ENCODE measurements around the gene ATP6V1C2.
"Not testable (repeated sequence)": the region's sequence is repeated elsewhere in the genome, so short reads cannot be mapped to it uniquely, and the experiment has no call there.

ATP6V1C2 gene

DNA sequence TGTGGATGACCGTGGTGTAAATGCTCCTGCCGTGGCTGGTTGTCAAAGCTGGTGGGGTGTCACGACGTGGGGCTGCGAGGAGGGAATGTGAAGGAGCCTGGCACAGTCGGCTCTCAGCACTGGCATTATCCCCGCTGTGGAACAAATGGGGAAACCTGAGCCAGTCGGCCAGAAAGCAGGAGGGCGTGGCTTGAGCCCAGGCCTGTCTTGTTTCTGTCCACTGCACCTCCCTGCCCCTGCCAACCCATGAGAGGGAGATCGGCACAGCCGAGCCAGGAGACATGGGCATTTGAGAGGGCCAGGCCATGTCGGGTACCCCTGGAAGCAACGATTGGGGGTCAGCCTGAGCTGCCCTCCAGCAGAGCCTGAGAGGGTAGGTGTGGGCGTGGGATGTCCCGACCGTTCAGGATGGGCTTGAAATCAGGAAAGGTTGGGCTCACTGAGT is 46.7 kb downstream of the ATP6V1C2 start:
- no peak for DNase-seq (ENCODE audit: low read depth in 2 of 2)

DNA sequence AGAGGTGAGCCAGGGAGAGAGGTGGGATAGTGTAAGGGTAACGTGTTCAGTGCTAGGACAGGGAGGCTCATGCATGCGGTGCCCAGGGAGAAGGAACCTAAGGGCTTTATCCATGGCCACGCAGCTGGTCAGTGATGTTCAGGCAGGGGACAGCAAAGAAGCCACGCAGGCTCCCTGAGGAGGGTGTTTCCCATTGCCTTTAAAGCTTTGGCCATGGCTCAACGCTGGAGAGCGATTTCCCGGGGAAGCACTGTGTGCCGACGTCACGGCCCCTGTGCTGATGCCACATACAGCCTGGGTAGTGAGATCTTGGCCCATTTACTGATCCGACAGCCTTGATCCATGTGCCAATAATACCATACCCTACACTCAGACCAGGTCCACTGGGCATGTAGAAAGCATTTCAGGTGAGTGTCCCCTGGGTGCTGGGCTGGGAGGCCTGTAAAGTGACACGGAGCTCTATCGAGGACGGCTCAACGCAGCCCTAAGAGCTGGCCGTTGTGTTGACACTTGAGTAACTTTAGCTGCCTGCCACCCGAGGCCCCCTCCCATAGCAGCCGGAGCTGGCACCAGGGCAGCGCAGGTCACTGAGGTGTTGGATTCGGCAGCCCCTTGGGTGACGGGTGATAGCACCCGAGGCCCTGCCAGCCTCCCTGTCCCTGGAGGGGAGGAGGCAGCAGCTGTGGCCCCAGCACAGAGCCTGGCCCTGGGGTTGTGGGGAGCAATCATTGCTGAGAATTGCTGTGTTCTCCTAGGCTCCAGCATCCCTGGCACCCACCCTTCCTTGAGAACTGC is 49.7 kb downstream of the ATP6V1C2 start:
- DNase-seq (ENCODE audit: low read depth in 2 of 2): no peak

DNA sequence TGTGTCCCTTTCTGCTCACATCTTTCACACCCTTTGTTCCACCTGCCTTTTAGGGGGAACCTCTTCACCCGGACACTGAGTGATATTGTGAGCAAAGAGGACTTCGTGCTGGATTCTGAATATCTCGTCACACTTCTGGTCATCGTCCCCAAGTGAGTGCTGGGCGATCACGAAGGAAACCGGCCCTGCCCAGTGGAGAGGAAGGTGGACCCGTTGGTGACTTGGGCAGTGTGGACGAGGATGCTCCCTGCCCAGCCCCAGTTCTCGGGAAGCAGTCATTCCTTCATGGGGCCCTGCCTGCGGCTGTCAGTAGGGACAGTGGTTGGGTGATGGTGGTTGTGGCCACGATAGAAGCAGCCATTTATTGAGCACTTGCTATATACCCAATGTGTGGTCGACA is 50.4 kb downstream of the ATP6V1C2 start:
- DNase-seq (ENCODE audit: low read depth in 2 of 2): no peak

DNA sequence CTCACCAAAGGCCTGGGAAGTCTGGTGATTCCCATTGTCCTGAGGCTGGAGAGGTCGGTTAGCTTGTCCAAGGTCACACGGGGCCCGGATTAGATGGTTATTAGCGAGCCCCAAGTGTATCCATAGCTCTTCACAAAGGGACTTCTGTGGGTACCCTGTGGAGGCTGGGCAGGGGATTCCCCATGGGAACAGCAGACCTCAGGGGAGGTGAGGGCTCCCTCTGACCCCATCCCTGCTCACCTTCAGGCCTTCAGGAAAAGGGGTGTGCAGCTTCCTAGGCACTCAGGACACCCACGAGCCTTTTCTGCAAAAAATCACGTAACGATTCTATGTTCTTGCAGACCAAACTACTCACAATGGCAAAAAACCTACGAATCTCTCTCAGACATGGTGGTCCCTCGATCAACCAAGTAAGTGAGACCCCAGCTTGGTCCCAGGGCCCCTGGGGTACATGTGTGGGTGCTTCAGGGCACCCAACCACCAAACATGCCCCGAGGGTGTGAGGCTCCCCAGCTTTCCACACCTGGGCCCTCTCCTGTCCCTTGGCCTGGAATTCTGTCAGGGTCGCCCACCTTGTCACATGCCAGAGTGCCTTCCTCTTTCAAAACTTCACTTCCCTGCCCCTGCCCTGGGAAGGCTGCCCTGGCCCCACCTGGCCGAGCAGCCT is 50.9 kb downstream of the ATP6V1C2 start:
- no peak for DNase-seq (ENCODE audit: low read depth in 2 of 2)

DNA sequence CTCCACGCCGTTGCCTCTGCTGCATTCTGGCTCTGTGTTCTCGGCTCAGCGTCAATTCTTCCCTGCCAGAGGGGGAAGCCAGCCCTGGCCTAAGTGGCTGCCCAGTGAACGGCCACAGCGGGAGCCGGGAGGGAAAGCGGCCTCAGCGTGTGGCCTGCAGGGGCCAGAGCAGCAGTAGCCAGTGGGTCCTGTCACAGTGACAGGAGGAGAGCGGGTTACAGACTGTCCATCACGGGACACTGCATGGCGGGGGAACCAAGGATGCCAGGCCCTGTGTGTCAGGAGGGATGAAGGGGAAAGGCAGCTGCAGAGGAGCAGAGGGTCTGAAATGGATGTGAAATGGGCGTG is 51.4 kb downstream of the ATP6V1C2 start:
- no peak for DNase-seq (ENCODE audit: low read depth in 2 of 2)

DNA sequence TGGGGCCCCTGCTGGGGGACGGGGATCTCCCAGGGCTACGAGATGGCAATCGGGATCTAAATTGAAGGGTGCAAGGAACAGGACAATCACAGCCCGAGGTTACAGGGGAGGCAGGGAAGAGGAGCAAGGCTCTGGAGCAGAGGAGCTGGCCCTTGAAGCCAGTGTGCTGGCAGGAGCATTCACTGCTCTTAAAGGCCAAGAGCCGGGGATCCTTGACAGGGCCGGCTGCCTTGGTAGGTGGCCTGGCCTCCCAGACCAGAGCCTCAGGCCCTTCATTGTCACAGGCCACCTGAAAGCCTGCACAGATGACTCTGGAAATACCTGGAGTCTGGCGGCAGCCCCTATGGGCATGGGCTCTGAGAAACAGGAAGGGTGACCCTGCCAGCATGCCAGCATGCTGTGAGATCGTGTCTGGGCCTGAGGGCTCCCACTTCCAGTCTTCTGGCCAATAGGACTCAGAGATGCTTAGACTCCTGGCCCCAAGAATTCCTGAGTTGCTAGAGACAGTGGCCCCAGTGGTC is 52.5 kb downstream of the ATP6V1C2 start:
- no peak for DNase-seq (ENCODE audit: low read depth in 2 of 2)

DNA sequence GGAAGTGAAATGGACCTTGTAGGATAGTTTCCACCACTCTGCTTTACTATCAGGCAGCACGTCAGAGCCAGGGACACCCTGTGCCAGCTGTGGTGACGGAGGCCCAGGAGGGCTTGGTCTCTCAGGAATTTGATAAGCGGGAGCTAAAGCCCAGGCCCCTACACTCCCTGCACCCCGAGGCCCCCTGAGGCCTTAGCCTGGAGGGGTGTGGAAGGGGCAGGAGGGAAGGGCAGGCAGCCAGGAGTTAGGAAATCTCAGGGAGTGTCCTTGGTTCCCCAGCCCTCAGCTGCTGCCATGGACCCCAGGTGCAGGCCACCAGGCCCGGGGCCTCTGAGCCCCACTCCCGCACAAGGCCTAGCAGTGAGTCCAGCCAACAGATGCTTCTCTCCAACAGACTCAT is 53.0 kb downstream of the ATP6V1C2 start:
- no peak for DNase-seq (ENCODE audit: low read depth in 2 of 2)

DNA sequence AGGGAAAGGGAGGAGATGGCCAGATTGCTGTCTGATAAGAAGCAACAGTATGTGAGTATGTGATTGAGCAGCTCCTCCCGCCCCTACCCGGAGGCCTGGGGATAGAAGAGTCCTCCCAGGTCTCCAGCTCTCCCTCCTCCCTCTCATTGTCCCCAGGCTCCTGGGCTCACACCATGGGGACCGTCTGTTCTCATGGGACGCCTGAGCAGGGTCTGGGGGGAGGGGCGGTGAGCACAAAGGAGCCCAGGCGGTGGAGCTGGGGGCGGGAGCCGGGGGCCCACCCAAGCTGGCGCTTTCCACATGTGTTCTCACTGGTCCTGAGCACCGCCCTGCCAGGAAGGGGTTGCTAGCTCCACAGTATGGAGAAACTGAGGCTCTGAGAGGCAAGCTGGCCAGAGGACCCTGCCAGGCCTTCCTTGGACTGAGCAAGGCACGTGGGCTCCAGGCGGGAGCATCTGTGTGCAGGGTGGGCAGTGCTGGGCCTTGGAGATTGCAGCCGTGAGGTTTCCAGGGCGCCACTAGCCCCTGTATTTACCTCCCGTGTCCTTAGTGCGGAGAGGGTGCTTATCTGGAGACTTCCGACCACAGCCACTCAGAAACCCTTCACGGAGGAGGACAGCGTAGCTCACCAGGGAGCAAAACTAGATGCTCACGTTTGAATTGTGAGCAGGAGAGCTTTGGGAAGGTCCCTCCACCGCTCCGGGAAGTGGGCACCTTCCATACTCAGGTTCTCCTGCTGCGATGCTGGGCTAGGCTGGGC is 53.8 kb downstream of the ATP6V1C2 start:
- DNase-seq (ENCODE audit: low read depth in 2 of 2): no peak

DNA sequence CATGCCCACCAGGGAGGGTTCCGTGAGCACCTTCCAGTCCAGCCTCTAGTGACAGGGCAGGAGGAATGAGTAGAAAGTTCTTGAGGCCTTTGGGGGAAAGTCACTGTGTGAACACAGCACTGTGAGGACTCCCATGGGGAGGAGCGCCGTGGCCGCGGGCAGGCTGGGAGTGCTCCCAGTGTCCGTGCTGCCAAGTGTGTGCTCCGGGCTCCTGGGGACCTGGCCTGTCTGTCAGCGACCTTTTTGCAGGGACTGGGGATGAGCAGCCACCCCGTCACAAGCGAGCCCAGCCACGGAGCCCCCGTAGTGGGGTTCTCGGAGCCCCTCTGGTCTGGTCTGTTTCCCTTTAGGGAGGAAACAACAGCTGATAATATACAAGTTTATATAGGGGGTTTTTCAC is 54.4 kb downstream of the ATP6V1C2 start:
- DNase-seq (ENCODE audit: low read depth in 2 of 2): no peak

DNA sequence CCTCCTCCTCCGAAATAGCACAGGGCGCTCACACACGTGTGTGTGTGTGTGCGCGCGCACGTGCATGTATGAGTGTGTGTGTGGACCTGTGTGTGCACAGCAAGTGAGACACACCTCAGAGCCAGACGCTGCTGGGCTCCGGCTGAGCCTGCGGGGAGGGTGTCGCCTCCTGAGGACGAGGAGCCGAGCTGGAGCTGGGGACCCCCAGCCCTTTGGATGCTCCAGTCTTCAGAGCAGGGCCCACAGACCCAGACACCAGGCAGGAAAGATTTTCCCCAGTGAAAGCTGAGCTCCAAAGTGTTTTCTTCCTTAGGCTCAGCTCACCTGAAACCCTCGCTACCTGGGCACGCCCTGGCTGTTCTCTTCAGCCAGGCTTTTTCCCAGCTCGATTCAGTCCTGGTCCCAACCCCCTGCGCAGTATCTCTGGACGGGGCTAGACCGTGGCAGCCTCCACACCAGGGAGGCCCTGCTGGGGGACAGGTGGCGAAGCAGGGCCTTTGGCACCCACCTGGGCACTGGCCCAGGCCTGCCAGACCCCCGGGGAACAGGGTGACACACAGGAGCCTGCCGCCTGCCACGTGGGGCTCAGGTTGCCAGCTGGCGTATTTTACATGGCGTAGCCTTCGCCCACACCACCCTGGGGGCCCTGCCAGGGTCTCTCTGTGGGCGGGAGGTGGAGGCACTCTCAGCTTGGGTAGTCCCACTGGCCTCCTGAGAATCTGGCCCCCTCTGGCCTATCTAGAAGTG is 55.0 kb downstream of the ATP6V1C2 start:
- no peak for DNase-seq (ENCODE audit: low read depth in 2 of 2)

DNA sequence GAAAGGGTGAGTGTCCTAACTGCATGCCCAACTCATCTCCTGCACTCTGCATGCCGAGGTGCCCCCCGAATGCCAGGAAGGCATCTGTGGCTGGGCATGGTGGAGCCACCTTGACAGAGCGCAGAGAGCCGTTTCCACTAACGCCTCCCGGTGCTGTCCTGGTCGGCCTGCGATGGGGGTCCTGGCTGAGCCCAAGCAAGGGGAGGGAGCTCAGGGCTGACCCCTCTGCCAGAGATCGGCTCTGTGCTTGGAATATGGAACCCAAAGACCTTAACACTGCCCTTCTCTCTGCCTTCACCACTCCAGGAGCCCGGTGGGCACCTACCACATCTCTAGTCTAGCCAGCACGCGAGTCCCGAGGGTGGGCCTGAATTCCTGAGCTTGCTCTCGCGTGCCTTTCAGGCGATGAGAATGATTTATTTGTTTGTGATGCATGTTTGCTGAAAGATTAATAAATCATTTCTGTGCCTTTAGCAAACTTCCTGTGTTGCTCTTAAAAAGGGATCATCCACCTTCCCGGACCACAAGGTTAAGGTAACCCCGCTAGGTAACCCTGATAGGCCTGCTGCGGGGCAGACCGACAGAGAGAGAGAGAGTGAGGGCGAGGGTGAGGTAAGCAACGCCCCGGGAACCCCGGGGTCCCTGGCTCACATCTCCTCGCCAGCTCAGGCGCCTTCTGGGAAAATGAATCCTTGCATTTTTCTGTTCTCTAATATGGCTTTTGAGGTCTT is 55.8 kb downstream of the ATP6V1C2 start:
- DNase-seq (ENCODE audit: low read depth in 2 of 2): no peak

DNA sequence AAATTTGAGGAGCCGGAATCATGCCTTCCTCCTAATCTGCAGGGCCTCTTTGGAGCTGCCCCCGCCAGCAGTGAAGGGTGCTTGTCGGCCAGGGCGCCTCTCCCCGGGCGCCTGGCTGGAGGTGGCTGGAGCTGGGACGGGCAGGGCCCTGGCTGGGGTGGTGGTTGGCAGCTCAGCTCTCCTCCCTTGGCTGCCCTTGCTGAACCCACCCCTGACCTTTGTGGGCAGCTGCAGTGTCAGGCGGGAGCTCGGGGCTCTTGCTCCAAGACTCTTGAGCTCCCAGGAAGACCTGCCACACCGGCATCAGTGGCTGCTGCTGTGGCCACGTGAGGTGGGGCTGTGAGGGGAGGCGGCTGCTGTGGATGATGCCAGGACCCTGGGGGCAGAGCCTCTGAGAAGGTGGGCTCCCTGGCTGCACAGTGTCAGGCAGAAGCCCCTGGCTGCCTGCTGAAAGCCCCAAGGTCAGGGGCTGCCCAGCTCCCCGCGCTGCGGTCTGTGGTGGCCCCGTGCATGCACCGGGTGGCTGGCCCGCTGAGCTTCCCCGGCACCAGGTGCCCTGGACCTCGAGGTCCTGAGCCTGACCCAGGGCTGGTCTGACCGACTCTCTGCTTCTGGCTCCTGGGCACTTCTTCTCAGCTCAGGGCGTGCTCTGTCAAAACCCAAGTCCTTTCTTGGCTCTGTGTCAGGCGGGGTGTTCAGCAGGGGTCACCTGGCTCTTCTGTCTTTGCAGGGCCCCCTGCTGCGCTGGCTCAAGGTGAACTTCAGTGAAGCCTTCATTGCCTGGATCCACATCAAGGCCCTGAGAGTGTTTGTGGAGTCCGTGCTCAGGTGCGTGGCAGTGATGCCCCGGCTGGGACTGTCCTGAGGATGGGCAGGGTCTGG is 56.7 kb downstream of the ATP6V1C2 start:
- DNase-seq (ENCODE audit: low read depth in 2 of 2): no peak

DNA sequence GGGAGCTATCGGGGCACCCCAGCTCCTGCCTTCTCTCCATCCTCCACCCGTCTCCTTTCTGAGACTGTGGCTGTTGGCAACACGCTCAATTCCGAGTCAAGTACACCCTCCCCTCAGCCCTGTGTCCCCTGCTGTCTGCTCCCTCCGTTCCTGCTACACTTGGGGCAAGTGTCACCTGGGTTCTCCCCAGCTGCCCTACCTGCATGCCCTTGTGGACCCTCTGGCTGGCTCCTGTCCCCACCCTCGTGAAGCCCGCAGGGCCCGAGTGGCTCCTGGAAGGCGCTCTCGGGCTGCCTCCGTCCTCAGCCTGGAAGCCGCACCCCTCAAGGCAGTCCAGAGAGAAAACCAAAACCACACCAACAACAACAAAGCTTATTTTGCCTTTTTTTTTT is 57.3 kb downstream of the ATP6V1C2 start:
- no peak for DNase-seq (ENCODE audit: low read depth in 2 of 2)

DNA sequence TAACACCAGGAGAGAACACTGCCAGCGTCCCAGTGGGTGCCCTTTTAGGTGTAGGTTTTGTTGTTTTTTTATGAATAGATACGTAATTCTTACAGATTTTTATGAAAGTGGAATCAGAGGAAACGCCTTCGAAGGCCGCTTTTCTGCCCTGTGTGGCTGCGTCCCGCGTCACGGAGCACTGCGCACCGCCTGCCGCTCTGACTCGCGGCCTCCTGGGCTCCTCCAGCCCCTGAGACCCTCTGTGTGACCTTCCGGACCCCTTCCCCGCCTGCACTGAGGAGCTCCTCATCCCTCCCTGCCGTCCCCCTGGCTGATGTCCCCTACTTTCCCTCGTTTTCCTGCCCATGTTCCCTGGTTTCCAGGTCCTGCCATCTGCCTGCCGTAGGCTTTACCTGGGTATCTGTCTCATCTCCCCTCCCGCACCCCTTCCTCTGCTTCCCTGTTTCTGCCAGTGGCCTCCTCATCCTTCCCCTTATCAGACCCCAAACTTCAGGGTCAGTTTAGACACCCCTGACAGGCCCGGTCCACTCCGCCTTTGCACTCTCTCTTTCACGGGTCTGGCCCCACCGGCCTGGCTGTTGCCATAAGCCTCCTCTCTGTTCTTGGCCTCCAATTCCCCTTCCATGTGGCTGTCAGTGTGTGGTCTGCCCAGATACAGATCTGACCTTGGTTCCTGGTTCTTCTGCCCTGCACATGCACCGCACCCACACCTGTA is 58.5 kb downstream of the ATP6V1C2 start:
- DNase-seq (ENCODE audit: low read depth in 2 of 2): no peak

DNA sequence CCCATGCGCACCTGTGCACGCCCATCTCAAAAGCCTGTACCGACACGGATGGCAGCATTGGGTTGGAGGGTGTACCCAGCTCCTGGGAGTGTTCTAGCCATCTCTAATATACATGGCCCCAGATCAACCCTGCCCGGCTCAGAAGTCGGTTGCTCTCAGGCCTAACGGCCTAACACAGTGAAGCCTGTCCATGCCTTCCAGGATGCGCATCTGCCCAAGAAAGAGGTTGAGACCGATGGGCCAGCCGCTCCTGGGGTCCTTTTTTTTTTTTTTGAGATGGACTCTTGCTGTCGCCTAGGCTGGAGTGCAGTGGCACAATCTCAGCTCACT is 59.0 kb downstream of the ATP6V1C2 start:
- DNase-seq (ENCODE audit: low read depth in 2 of 2): no peak

DNA sequence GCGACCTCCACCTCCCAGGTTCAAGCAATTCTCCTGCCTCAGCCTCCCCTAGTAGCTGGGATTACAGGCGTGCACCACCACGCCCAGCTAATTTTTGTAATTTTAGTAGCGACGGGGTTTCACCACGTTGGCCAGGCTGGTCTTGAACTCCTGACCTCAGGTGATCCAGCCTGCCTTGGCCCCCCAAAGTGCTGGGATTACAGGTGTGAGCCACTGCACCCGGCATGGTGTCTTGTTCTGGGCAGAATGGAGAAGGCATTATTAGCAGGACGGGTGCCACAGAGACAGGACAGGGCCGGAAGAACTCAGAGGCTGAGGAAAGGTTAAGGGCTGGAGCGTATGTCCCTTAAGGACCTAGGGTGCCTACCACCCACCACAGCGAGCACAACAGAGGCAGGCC is 59.4 kb downstream of the ATP6V1C2 start:
- not testable (repeated sequence) for DNase-seq (ENCODE audit: low read depth in 2 of 2)

DNA sequence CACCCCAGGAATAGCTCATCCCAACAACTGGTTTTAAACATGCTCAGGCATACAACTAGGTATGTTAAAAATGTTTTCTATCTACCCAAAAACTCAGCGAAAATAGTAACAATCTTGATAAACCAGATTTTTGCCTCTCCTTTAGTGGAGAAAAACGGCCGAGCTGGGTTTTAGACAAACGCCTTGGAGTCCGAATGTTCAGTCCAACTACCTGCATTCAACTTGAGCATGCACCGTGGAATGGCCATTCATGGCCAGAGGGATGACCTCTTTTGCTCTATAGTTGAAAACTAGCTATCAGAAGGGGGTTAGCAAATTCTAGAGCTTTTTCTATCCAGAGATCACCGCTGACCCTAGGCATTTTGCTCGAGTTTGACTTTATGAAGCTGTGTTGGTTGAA is 60.3 kb downstream of the ATP6V1C2 start:
- DNase-seq (ENCODE audit: low read depth in 2 of 2): no peak

DNA sequence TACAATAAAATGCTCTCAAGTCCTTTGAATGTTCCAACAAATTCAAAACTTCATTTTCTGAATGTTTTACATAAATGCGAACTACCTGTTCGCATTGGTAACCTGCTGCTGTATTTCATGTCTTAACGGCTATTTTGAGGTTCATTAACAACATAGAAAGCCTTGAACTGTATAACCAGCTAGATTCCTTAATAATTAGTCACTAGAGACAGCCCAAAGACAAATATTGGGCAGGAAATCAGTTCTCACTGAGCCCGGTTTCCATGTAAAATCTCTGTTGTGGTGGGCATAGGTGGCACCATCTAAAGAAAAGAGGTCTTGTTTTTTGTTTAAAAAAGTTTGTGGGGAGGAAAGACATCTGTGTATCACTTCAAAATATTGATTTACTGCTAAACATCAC is 62.0 kb downstream of the ATP6V1C2 start:
- no peak for DNase-seq (ENCODE audit: low read depth in 2 of 2)

DNA sequence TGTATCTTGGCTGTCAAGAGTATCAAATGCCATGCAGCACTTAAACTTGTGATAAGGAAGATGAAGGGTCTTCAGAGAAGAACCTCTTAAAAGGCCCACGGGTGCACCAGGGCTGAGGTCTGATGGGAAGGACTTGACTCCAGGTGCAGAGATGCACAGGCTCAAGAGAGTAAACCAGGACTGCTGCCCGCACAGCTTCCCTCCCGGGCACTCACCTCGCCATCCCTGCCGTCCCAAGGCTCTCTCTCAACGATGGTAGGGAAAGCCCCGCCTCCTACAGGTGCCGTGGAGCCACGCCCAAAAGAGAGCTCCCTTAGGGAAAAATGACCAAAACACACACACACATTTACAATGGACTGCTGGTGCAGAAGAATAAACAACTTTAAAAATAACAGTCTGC is 63.3 kb downstream of the ATP6V1C2 start:
- no peak for DNase-seq (ENCODE audit: low read depth in 2 of 2)

DNA sequence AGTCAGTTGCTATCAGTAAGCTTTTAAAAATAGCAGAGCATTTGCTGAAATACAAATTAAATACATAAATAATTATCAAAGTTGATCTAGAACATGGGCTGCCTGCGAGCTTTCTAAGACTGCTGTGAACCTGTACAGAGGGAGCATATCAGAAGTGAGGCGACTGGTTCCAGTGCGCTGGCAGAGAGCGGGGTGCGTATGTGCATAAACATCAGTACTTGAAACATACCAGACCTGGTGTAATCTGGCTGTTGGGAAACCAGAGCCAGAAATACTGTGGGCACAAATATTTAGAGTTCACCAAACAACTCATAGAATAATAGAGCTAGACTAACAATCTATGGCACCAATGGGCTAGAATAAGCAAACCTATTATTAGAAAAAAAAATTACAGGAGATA is 63.8 kb downstream of the ATP6V1C2 start:
- DNase-seq (ENCODE audit: low read depth in 2 of 2): no peak

Data from stimulated activated CD8-positive, alpha-beta memory T cell treated with anti-CD3 and anti-CD28 coated beads, Interleukin-7, amount 100 ng/mL, for 1 hour (primary cell).